Urothelium cell line (cell line): ENCODE results near the gene LILRB4.
"Not testable (repeated sequence)": the region's sequence is repeated elsewhere in the genome, so short reads cannot be mapped to it uniquely, and the experiment has no call there.

Source experiments
- DNase-seq: peaks from one replicate; pipeline ENCODE4 v3.0.0; 2011; ENCODE audit warnings: low spot score, mixed read lengths
- FAIRE-seq: peaks from 2 replicates; lab custom pipeline; 2011; peaks lifted over from hg19 to GRCh38; lab: Jason Lieb, UNC

The LILRB4 gene

GRCh38 chr19:54648129-54648528 is 14.7 kb upstream of the LILRB4 start:
- FAIRE-seq (no peak), DNase-seq (no peak)

- FAIRE-seq = no peak
- DNase-seq = no peak
These were observed 12.6 kb upstream of the LILRB4 start for GRCh38 chr19:54650108-54650655.

GRCh38 chr19:54653181-54653809 is 9.5 kb upstream of the LILRB4 start:
- DNase-seq = peak; percentile 37
- peak; percentile 63 for FAIRE-seq

GRCh38 chr19:54654447-54655321 is 8.1 kb upstream of the LILRB4 start:
- DNase-seq (no peak), FAIRE-seq (no peak)

- no peak for DNase-seq
- no peak for FAIRE-seq
These were observed 3.5 kb upstream of the LILRB4 start for GRCh38 chr19:54659300-54659699.

- DNase-seq = no peak
These were observed 2.5 kb upstream of the LILRB4 start for GRCh38 chr19:54660306-54660705.

GRCh38 chr19:54660964-54661363 is 1.8 kb upstream of the LILRB4 start:
- no peak for FAIRE-seq
- DNase-seq = no peak

More at GRCh38 chr19:54660306-54660705, 2.5 kb upstream of the LILRB4 start:
- no peak for FAIRE-seq

- no peak for DNase-seq
- no peak for FAIRE-seq
These were observed 821 bp upstream of the LILRB4 start for GRCh38 chr19:54661846-54662481.

GRCh38 chr19:54665530-54665929 is 2.7 kb downstream of the LILRB4 start:
- DNase-seq (no peak), FAIRE-seq (no peak)

GRCh38 chr19:54667217-54667616 is 4.4 kb downstream of the LILRB4 start:
- no peak for DNase-seq
- FAIRE-seq = no peak

GRCh38 chr19:54668353-54668752 is 5.6 kb downstream of the LILRB4 start:
- no peak for DNase-seq
- FAIRE-seq = no peak

- FAIRE-seq = no peak
- no peak for DNase-seq
These were observed 8.0 kb downstream of the LILRB4 start for GRCh38 chr19:54670576-54671357.

- DNase-seq = no peak
- FAIRE-seq = no peak
These were observed 10.4 kb downstream of the LILRB4 start for GRCh38 chr19:54673222-54673621.

GRCh38 chr19:54674021-54674617 is 11.3 kb downstream of the LILRB4 start:
- DNase-seq (peak; percentile 48), FAIRE-seq (no peak)

GRCh38 chr19:54676210-54676834 is 13.5 kb downstream of the LILRB4 start:
- FAIRE-seq (peak; percentile 77), DNase-seq (peak; percentile 44)

- FAIRE-seq (no peak), DNase-seq (no peak)
These were observed 14.4 kb downstream of the LILRB4 start for GRCh38 chr19:54677217-54677616.

GRCh38 chr19:54681596-54681995 is 18.8 kb downstream of the LILRB4 start:
- FAIRE-seq, DNase-seq: not testable (repeated sequence)

- FAIRE-seq (no peak), DNase-seq (no peak)
These were observed 19.6 kb downstream of the LILRB4 start for GRCh38 chr19:54682306-54682856.

- no peak for FAIRE-seq
- DNase-seq = peak; percentile 79
These were observed 21.7 kb downstream of the LILRB4 start for GRCh38 chr19:54684527-54684926.
